IPS DF 6.9 (cell line): ENCODE results near the gene SPART.
A peak's percentile ranks its signal among the peaks of the same experiment; 100 is the strongest.

ENCODE experiments used
- DNase-seq: peaks from one replicate; pipeline ENCODE4 v3.0.0-alpha.2; 2013; ENCODE audit warnings: low read depth, low spot score
- H3K27ac ChIP-seq: one replicate; pipeline ENCODE4 v1.5.1; 2013; ENCODE audit warnings: low read length, control low read depth
- H3K27me3 ChIP-seq: 2 replicates; pipeline ENCODE4 v1.6.1; 2013; ENCODE audit warnings: mild to moderate bottlenecking, low read length; ENCODE audit not compliant: control insufficient read depth, insufficient read depth
- H3K36me3 ChIP-seq: 2 replicates; pipeline ENCODE4 v1.6.1; 2013; ENCODE audit warnings: low read length; ENCODE audit not compliant: control insufficient read depth, insufficient read depth
- H3K4me1 ChIP-seq: 2 replicates; pipeline ENCODE4 v1.6.1; 2013; ENCODE audit warnings: low read length; ENCODE audit not compliant: control insufficient read depth, insufficient read depth
- H3K4me3 ChIP-seq: 2 replicates; pipeline ENCODE4 v1.5.1; 2013; ENCODE audit warnings: mild to moderate bottlenecking, low read length
- H3K9me3 ChIP-seq: 2 replicates; pipeline ENCODE4 v1.6.1; 2013; ENCODE audit warnings: low read length, inconsistent platforms; ENCODE audit not compliant: control insufficient read depth, insufficient read depth
- WGBS: extraction: QIAGEN DNeasy Blood & Tissue Kit; methylation state at CpG from one replicate; pipeline ENCODE4 v1.1.7; 2013; ENCODE audit warnings: mixed read lengths, missing lambda C conversion rate; ENCODE audit not compliant: insufficient read length, insufficient coverage; 5-methylcytosine and 5-hydroxymethylcytosine counted together

Gene SPART, protein sequence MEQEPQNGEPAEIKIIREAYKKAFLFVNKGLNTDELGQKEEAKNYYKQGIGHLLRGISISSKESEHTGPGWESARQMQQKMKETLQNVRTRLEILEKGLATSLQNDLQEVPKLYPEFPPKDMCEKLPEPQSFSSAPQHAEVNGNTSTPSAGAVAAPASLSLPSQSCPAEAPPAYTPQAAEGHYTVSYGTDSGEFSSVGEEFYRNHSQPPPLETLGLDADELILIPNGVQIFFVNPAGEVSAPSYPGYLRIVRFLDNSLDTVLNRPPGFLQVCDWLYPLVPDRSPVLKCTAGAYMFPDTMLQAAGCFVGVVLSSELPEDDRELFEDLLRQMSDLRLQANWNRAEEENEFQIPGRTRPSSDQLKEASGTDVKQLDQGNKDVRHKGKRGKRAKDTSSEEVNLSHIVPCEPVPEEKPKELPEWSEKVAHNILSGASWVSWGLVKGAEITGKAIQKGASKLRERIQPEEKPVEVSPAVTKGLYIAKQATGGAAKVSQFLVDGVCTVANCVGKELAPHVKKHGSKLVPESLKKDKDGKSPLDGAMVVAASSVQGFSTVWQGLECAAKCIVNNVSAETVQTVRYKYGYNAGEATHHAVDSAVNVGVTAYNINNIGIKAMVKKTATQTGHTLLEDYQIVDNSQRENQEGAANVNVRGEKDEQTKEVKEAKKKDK

DNA sequence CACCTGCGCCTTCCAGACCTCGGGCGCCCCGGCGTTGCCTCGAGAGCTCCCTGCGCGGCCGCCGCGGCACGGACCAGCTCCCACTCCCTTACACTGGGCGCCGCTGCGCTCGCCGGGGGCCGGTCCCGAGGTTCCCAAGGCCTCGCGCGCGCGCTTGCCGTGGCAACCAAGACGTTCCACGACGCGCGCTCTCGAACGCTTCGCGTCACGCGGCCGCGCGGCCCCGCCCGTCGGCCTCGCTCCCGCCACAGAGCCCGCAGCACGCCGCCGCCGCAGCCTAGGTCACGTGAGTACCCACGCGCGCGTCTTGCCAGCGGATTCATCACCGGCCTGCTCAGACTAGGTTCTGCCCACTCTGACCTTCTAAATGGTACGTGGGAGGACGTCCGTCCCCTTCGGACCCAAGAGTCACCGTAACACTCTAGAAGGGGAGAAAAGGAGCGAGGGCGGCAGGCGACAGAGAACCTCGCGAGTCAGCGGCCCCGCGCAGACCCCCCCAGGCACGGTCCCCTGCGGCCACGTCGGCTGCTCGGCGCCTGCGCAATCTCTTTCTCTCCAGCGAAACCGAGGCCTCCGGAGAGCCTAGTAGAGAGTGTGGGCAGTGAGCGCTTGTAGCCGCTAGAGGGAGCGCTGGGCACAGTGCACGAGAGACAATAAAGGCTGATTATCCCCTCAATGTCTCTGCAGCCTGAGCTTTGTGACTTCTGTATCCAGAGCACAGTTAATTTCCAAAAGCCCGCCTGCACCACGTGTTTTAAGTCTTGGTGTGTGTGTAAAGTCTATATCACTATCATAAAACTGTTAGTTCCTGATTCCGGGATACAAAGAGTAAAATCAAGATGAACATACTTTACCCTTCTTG is at the start of gene SPART:
Gene SPART (minus strand): TSS at position 173 of the 862 bp plus-strand sequence. CDS start 10,564 bp downstream, outside the sequence.
- DNase-seq: peak; percentile 72
- no peaks in the 10 kb centered on the region for H3K36me3 ChIP-seq
- no peaks in the 10 kb centered on the region for H3K27me3 ChIP-seq
- H3K27ac ChIP-seq: no peak within 1 kb of the TSS
- H3K4me3 ChIP-seq: peak within 1 kb of the TSS; percentile 93
- no peaks in the 10 kb centered on the region; the same call in 1 of the 2 replicates for H3K4me1 ChIP-seq
- no peaks in the 10 kb centered on the region for H3K9me3 ChIP-seq
- WGBS: no CpG with 5 or more reads among the region's 86 CpGs

DNA sequence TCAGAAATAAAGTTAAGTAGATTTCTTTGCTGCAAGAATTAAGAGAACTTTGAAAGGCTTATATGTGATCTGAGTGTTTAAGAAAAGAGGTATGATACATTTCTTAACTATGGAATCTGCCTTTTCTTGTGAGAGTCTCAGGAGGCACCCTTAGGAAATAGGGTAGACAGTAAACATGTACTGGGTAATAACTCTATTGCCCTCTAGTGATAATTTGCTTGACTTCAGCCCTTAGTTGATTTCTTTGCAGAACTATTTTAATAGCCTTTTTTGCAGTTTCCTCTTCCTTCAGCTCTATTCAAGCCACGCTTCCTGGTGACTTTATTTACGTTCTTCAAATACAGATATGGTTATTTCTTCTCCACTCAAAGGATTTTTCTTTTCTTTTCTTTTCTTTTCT is 49.1 kb upstream of the SPART start:
- H3K27me3 ChIP-seq: no peaks in the 10 kb centered on the region
- no peaks in the 10 kb centered on the region for H3K4me1 ChIP-seq
- H3K4me3 ChIP-seq: no peak overlapping the region
- no peaks in the 10 kb centered on the region for H3K9me3 ChIP-seq
- H3K36me3 ChIP-seq: no peaks in the 10 kb centered on the region
- WGBS: no CpG with 5 or more reads among the region's 2 CpGs
- no peak overlapping the region for H3K27ac ChIP-seq
- DNase-seq: no peak

DNA sequence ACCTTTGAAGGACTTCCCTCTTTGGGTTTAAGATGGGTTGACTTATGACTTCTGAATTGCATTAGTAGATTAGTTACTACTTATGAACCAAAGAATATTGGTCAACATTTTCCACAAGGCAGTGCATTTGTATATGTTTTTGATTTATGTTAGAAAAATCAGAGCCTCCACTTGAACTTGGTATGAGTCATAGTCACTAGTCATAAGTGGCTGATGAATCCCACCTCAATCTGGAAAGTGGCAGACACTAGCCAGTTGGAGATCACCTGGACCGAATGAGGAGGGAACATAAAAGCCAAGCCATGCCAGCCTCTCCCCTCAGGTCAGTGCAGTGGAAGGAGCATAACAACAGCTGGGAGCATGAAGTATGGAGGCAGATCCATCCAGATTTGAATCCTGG is 39.3 kb upstream of the SPART start:
- H3K4me1 ChIP-seq: no peaks in the 10 kb centered on the region
- no peak overlapping the region for H3K27ac ChIP-seq
- no CpG with 5 or more reads among the region's 1 CpG for WGBS
- DNase-seq: no peak
- no peaks in the 10 kb centered on the region for H3K9me3 ChIP-seq
- no peaks in the 10 kb centered on the region for H3K36me3 ChIP-seq
- H3K4me3 ChIP-seq: no peak overlapping the region
- no peaks in the 10 kb centered on the region for H3K27me3 ChIP-seq

DNA sequence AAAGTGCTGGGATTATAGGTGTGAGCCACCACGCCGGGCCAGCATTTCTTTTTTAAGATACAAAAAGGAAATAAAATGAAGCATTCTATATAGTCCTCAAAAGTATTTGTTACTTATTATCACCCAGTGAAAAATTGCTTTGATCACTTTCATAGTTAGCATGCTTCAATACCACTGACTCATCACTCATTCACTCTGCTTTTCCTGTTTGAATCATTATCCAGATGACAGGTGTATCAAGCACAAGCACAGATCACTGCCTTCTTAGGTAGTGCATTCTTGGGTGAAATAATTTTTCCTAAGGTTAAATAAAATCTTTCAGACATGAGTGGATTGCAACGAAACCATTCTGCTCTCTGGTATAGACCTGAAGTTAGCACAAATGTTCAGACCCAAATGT is 35.8 kb upstream of the SPART start:
- no peak for DNase-seq
- no peaks in the 10 kb centered on the region for H3K4me1 ChIP-seq
- H3K36me3 ChIP-seq: no peaks in the 10 kb centered on the region
- no peaks in the 10 kb centered on the region for H3K9me3 ChIP-seq
- no CpG with 5 or more reads among the region's 3 CpGs for WGBS
- no peaks in the 10 kb centered on the region for H3K27me3 ChIP-seq
- H3K27ac ChIP-seq: no peak overlapping the region
- no peak overlapping the region for H3K4me3 ChIP-seq

DNA sequence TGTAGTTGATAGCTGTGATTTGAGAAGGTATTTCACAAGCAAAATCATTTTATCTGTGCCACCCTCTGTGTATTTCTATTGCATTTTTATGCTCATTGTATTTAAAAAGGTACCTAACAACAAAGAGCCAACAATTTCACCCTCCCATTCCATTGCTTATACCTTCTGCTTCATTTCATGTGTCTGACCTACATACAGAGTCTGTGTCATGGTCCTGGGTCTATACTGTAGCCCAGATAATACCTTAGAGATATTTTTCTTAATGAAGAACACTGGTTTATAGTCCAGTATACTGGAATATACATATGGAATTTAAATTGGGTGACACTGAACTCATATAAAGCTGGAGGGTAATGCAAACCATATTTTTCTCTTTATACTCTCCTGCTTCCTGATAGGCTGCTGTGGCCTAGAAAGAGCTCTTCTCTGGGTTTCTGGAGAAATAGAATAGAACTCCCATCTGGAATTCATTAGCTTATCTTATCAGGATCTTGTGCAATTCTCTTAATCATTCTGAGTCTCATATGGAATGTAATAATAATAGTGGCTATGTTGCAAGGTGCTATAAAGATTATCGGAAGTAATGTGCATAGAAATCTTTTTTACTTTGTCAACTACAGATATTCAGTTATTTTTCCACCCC is 31.8 kb upstream of the SPART start:
- DNase-seq: no peak
- no peaks in the 10 kb centered on the region for H3K9me3 ChIP-seq
- H3K4me1 ChIP-seq: no peaks in the 10 kb centered on the region
- no peaks in the 10 kb centered on the region for H3K36me3 ChIP-seq
- H3K27ac ChIP-seq: no peak overlapping the region
- WGBS: no CpG with 5 or more reads among the region's 1 CpG
- no peaks in the 10 kb centered on the region for H3K27me3 ChIP-seq
- H3K4me3 ChIP-seq: no peak overlapping the region

DNA sequence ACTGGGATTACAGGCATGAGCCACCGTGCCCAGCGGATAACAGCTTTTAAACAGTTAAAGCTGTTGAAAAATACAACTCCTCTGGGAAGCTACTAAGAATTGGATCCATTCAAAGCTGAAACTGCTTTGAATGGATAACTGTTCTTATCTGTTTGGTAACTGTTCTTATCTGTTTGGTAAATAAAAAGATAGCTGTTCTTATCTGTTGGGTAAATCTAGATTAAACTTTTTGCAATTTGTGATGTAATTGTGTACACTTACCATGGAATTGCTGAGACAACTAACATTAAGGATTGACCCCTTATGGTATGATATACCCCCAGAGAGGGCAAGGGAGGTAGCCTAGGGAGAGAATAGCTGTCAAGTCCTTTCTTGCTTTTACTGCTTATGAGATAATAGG is 27.9 kb upstream of the SPART start:
- DNase-seq: no peak
- WGBS: no CpG with 5 or more reads among the region's 2 CpGs
- H3K4me1 ChIP-seq: no peaks in the 10 kb centered on the region
- H3K9me3 ChIP-seq: no peaks in the 10 kb centered on the region
- no peak overlapping the region for H3K27ac ChIP-seq
- H3K4me3 ChIP-seq: no peak overlapping the region
- H3K27me3 ChIP-seq: no peaks in the 10 kb centered on the region
- no peaks in the 10 kb centered on the region for H3K36me3 ChIP-seq

DNA sequence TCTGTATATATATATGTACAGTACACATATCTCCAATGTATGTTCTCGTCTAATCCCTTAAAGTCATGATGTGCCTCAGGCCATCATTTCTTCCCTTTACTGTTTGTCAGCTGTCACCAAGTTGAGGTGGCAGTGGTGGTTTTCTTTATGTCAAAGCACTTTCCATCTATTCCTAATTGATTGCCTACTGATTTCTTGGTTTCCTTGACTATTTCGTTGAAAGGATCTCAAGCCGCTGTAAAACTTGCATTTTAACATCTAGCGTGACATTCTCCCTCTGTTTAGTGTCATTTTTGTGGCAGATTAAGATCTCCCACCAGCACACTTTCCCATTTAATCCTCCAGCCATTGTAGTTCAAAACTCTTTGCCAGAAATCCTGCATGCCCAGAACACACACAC is 25.0 kb upstream of the SPART start:
- Histone ChIP-seq H3K36me3 (no peaks in the 10 kb centered on the region), H3K27me3 (no peaks in the 10 kb centered on the region), H3K4me3 (no peak overlapping the region), H3K9me3 (no peaks in the 10 kb centered on the region), H3K27ac (no peak overlapping the region), H3K4me1 (no peaks in the 10 kb centered on the region)
- DNase-seq: no peak
- WGBS: no CpG with 5 or more reads among the region's 4 CpGs

DNA sequence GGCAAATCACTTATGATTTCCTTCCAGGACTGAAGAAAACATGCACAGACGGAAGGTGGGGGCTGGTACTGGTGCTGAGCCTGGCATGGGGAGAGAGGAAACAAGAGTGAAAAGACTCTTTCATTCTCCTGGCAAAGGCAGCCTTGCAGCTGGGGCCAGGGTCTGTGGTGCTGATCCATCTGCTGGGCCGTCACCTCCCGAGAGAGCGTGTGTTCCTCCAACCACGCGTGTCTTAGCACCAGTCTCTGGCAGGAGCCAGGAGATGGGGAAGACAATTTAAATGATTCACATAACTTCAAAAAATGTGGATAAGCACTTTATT is 23.9 kb upstream of the SPART start:
- no peak overlapping the region for H3K27ac ChIP-seq
- no peaks in the 10 kb centered on the region for H3K4me1 ChIP-seq
- DNase-seq: no peak
- H3K27me3 ChIP-seq: no peaks in the 10 kb centered on the region
- no peak overlapping the region for H3K4me3 ChIP-seq
- WGBS: no CpG with 5 or more reads among the region's 6 CpGs
- H3K9me3 ChIP-seq: no peaks in the 10 kb centered on the region
- no peaks in the 10 kb centered on the region for H3K36me3 ChIP-seq

DNA sequence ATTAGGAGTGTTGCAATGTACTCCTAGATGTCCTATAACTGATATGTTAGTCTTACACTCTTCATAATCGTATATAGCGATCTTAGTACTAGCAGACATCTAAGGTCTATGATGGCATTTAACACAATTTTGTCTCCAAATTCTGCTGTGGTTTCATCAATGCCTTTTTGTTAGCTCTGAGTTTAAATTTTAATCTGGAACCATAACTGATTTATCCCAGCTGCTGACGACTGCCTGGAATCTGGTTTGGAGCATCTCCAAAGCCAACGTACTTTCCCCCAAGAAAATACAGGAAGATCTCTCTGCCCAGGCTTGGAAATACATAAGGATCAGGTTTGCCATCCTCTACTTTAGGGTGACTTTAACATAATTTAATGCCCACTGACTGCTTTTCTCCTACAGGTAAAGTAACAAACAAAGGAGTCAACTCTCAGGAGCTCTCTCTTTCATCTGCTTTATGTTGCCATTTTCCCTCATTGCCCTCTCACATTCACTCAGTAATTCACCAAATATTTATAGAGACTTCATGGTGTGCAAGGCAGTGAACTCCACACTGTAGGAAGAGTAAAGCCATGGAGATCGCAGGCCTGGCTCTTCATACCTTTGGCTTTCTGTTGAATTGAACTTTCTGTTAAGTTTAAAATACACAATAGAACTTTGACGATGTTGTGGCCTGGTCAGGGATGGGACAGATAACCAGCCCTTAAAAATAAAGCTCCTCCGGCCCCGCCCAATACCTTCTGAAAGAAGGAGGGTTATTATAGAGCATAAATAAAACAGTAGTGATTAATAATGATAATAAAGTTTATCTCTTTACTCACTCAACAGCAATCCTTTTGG is 23.3 kb upstream of the SPART start:
- Histone ChIP-seq H3K9me3 (no peaks in the 10 kb centered on the region), H3K4me1 (no peaks in the 10 kb centered on the region), H3K36me3 (no peaks in the 10 kb centered on the region), H3K4me3 (no peak overlapping the region), H3K27ac (no peak overlapping the region), H3K27me3 (no peaks in the 10 kb centered on the region)
- WGBS: no CpG with 5 or more reads among the region's 8 CpGs
- DNase-seq: no peak
